IMR-90 (cell line): ENCODE results near the gene KIFC3. TPM values are rescaled to one million over a fixed set of nuclear protein-coding genes. Genes with fewer than 3 reads are reported as not detected.
"Not testable (repeated sequence)": the region's sequence is repeated elsewhere in the genome, so short reads cannot be mapped to it uniquely, and the experiment has no call there.

Source experiments
- ATAC-seq: fragments of 200-7000 bp; cut with Tn5 transposase; 2 replicates; pipeline ENCODE4 v1.9.1; 2020; ENCODE audit warnings: low read depth, mild to moderate bottlenecking, moderate library complexity
- BruUV-seq: library from RNA; stranded (reverse); fragments of 400-500 nt; replicated peaks from 2 replicates; lab custom pipeline; 2021; lab: Mats Ljungman, UMichigan
- CTCF ChIA-PET: fragments of 300-600 bp; formaldehyde crosslinking; extraction: SDS; loops from one replicate; lab custom pipeline; 2021; ENCODE audit warnings: antibody characterized with exemption; lab: Yijun Ruan, JAX
- POLR2A ChIA-PET: fragments of 300-600 bp; sonication (Branson Sonifier 250); formaldehyde crosslinking; loops from one replicate; lab custom pipeline; 2022; ENCODE audit warnings: antibody characterized with exemption; ENCODE audit not compliant: unreplicated experiment; lab: Charles Lee
- DNase-seq: peaks from one replicate; pipeline ENCODE4 v3.0.0; 2013
- H2AFZ ChIP-seq: replicated peaks from 2 replicates; pipeline ENCODE3; 2013; ENCODE audit warnings: low read length, mild to moderate bottlenecking; ENCODE audit not compliant: poor library complexity
- H2AK5ac ChIP-seq: 2 replicates; pipeline ENCODE4 v1.6.1; 2013; ENCODE audit warnings: low read depth, low read length, inconsistent platforms
- H2AK9ac ChIP-seq: replicated peaks from 2 replicates; pipeline ENCODE3; 2013; ENCODE audit warnings: mild to moderate bottlenecking, low read depth, low read length, moderate library complexity; ENCODE audit not compliant: poor library complexity
- H2BK120ac ChIP-seq: 2 replicates; pipeline ENCODE4 v1.6.1; 2013; ENCODE audit warnings: low read depth, low read length, inconsistent platforms
- H2BK15ac ChIP-seq: 3 replicates; pipeline ENCODE4 v1.6.1; 2013; ENCODE audit warnings: low read depth, low read length, inconsistent platforms
- H2BK20ac ChIP-seq: 2 replicates; pipeline ENCODE4 v1.6.1; 2013; ENCODE audit warnings: low read depth, mild to moderate bottlenecking, inconsistent platforms, low read length, moderate library complexity
- H2BK5ac ChIP-seq: 2 replicates; pipeline ENCODE4 v1.6.1; 2013; ENCODE audit warnings: mild to moderate bottlenecking, low read depth, low read length, inconsistent platforms; ENCODE audit not compliant: poor library complexity, severe bottlenecking
- H3K14ac ChIP-seq: replicated peaks from 2 replicates; pipeline ENCODE4 v1.6.1; 2013; ENCODE audit warnings: low read depth, low read length, inconsistent platforms
- H3K18ac ChIP-seq: 2 replicates; pipeline ENCODE4 v1.6.1; 2013; ENCODE audit warnings: low read depth, low read length, control low read depth
- H3K23ac ChIP-seq: 2 replicates; pipeline ENCODE4 v1.6.1; 2013; ENCODE audit warnings: low read depth, low read length, inconsistent platforms
- H3K27ac ChIP-seq: 2 replicates; pipeline ENCODE4 v1.5.1; 2013; ENCODE audit warnings: mild to moderate bottlenecking, control low read depth, low read length; ENCODE audit not compliant: insufficient read depth
- H3K27me3 ChIP-seq: 2 replicates; pipeline ENCODE4 v1.6.1; 2013; ENCODE audit warnings: low read length; ENCODE audit not compliant: control insufficient read depth, insufficient read depth
- H3K36me3 ChIP-seq: 2 replicates; pipeline ENCODE4 v1.6.1; 2013; ENCODE audit warnings: low read length, mixed read lengths; ENCODE audit not compliant: control insufficient read depth, insufficient read depth
- H3K4ac ChIP-seq: 2 replicates; pipeline ENCODE4 v1.6.1; 2013; ENCODE audit warnings: low read depth, low read length, inconsistent platforms
- H3K4me1 ChIP-seq: 2 replicates; pipeline ENCODE4 v1.6.1; 2013; ENCODE audit warnings: low read length, mixed read lengths; ENCODE audit not compliant: control insufficient read depth, insufficient read depth
- H3K4me2 ChIP-seq: 2 replicates; pipeline ENCODE4 v1.6.1; 2013; ENCODE audit warnings: low read depth, mild to moderate bottlenecking, control low read depth, low read length, moderate library complexity
- H3K4me3 ChIP-seq: 2 replicates; pipeline ENCODE4 v1.5.1; 2013; ENCODE audit warnings: low read depth, mild to moderate bottlenecking, control low read depth, low read length, moderate library complexity; ENCODE audit not compliant: insufficient read depth
- H3K56ac ChIP-seq: 2 replicates; pipeline ENCODE4 v1.6.1; 2013; ENCODE audit warnings: low read length, inconsistent platforms; ENCODE audit not compliant: insufficient read depth; ENCODE audit errors: extremely low read depth
- H3K79me1 ChIP-seq, 2 experiments: 2 replicates each; pipeline ENCODE4 v1.6.1; 2013; ENCODE audit warnings: low read length in 2 of 2, inconsistent platforms in 1 of 2, low read depth in 1 of 2
- H3K9ac ChIP-seq: 2 replicates; pipeline ENCODE4 v1.6.1; 2013; ENCODE audit warnings: low read depth, low read length, control low read depth
- H3K9me1 ChIP-seq: 2 replicates; pipeline ENCODE4 v1.6.1; 2013; ENCODE audit warnings: low read length, inconsistent platforms; ENCODE audit not compliant: insufficient read depth
- H3K9me3 ChIP-seq: 2 replicates; pipeline ENCODE4 v1.6.1; 2013; ENCODE audit warnings: low read length; ENCODE audit not compliant: control insufficient read depth, insufficient read depth
- H4K20me1 ChIP-seq: 2 replicates; pipeline ENCODE4 v1.6.1; 2013; ENCODE audit warnings: low read length, inconsistent platforms; ENCODE audit not compliant: insufficient read depth
- H4K5ac ChIP-seq: 2 replicates; pipeline ENCODE4 v1.6.1; 2013; ENCODE audit warnings: mild to moderate bottlenecking, low read depth, low read length, control low read depth
- H4K8ac ChIP-seq, 2 experiments: 2 replicates each; pipeline ENCODE4 v1.6.1; 2013; ENCODE audit warnings: low read depth in 2 of 2, low read length in 2 of 2, control low read depth in 1 of 2, inconsistent platforms in 1 of 2
- H4K91ac ChIP-seq: 2 replicates; pipeline ENCODE4 v1.6.1; 2013; ENCODE audit warnings: low read depth, low read length, inconsistent platforms; ENCODE audit not compliant: insufficient read depth
- CEBPB ChIP-seq: IDR thresholded peaks from 2 replicates; pipeline ENCODE4 v1.6.1; 2012; ENCODE audit warnings: low read depth, low read length, improper control_type of control experiment
- FOS ChIP-seq: fragments of 150-350 bp; IDR thresholded peaks from 2 replicates; pipeline ENCODE4 v1.6.1; 2016; ENCODE audit warnings: low read depth, low read length
- MAZ ChIP-seq: IDR thresholded peaks from 2 replicates; pipeline ENCODE4 v1.6.1; 2012; ENCODE audit warnings: low read depth, mild to moderate bottlenecking, low read length, improper control_type of control experiment, moderate library complexity, borderline replicate concordance
- whole genome bisulfite sequencing, 2 experiments: methylation state at CpG; one replicate each; pipeline versions ENCODE4 v1.1.5 to v1.1.7; 2013; ENCODE audit warnings: missing lambda C conversion rate in 2 of 2; ENCODE audit not compliant: insufficient read length in 1 of 2; ENCODE audit errors: extremely low coverage in 2 of 2; 5-methylcytosine and 5-hydroxymethylcytosine counted together
- dilution Hi-C: fragments of 300-500 bp; cut with HindIII; formaldehyde crosslinking; loops from one replicate; pipeline ENCODE4 v1.14.3; 2018; ENCODE audit warnings: low sequenced_read_pairs; ENCODE audit not compliant: unreplicated experiment
- in situ Hi-C: fragments of 300-500 bp; cut with MboI; formaldehyde crosslinking; loops from 3 replicates; pipeline ENCODE4 v1.14.3; 2019; ENCODE audit warnings: low sequenced_read_pairs, inconsistent platforms, mixed read lengths
- intact Hi-C: fragments of 100-400 bp; cut with micrococcal nuclease; formaldehyde crosslinking; loops from 2 replicates; pipeline ENCODE4 v1.10.0; 2022
- polyA plus RNA-seq, 3 experiments: library from polyadenylated mRNA; depleted of rRNA; stranded (reverse); fragments of >200 nt; gene quantifications; 2 replicates each; pipeline ENCODE4 v1.2.3, GENCODE V29; 2012; ENCODE audit warnings: low replicate concordance in 1 of 3
- total RNA-seq: library from RNA; depleted of rRNA; stranded (reverse); fragments of >200 nt; gene quantifications from 2 replicates; pipeline ENCODE4 v1.2.3, GENCODE V29; 2012

Gene KIFC3
- total and polyA plus RNA-seq, 2 of the 4 experiments (the other 2 are of a cell fraction): 48.6 to 62.5 TPM

- no peak overlapping the region for H2AK5ac ChIP-seq
- intact Hi-C loops (no loop called here), in situ Hi-C loops (no loop called here), dilution Hi-C loops (no loop called here)
- TF ChIP-seq FOS (no peak), CEBPB (no peak), MAZ (no peak)
- no peak overlapping the region for H3K4me3 ChIP-seq
- ATAC-seq: no peak
- no peaks in the 10 kb centered on the region for H3K36me3 ChIP-seq
- no peak overlapping the region for H3K56ac ChIP-seq
- no peak overlapping the region for H4K5ac ChIP-seq
- H3K9me1 ChIP-seq: no peaks in the 10 kb centered on the region
- DNase-seq: no peak
- H3K9ac ChIP-seq: no peak overlapping the region
- no peak overlapping the region for H2BK15ac ChIP-seq
- ChIA-PET POLR2A (no interaction called here), CTCF (interaction anchor here (0.6 to 0.9 kb wide), 2 partner anchors 82 to 145 kb away, joined by 3 read pairs; no protein-coding TSS in a partner anchor)
- peaks cover 0 to 10% of the 10 kb centered on the region in 2 experiments; a peak in 2 of 4 replicates for H3K79me1 ChIP-seq
- no peak overlapping the region for H3K18ac ChIP-seq
- no peak overlapping the region for H3K4me2 ChIP-seq
- H3K9me3 ChIP-seq: no peaks in the 10 kb centered on the region
- H2AK9ac ChIP-seq: no peak overlapping the region
- H2BK20ac ChIP-seq: no peak overlapping the region
- no peaks in the 10 kb centered on the region for H4K20me1 ChIP-seq
- H2BK120ac ChIP-seq: no peak overlapping the region
- no peak overlapping the region for H3K4ac ChIP-seq
- H2AFZ ChIP-seq: no peak overlapping the region
- no peak overlapping the region for H4K8ac ChIP-seq
- 0 out of 2 replicates have a peak, but pooled peaks cover 2% of the 10 kb centered on the region for H3K4me1 ChIP-seq
- no peak overlapping the region for H3K27ac ChIP-seq
- H4K91ac ChIP-seq: no peak overlapping the region
- H3K14ac ChIP-seq: no peak overlapping the region
- H2BK5ac ChIP-seq: no peak overlapping the region
- BruUV-seq: no TSS peak
- H3K23ac ChIP-seq: no peak overlapping the region
- WGBS, 2 experiments: 89% methylated on average over 7 of the region's 13 CpGs; no CpG with 5 or more reads in 1 of the 2 experiments
- H3K27me3 ChIP-seq: peaks cover 2% of the 10 kb centered on the region
Measured at GRCh38 chr16:57730771-57731730, 71.2 kb downstream of the KIFC3 start.

- H2AK9ac ChIP-seq, dilution Hi-C loops, H3K9me1 ChIP-seq, H4K8ac ChIP-seq, H3K9ac ChIP-seq, H3K79me1 ChIP-seq, H3K56ac ChIP-seq, H3K18ac ChIP-seq, in situ Hi-C loops, H2BK120ac ChIP-seq, H4K20me1 ChIP-seq, H3K4ac ChIP-seq, H3K4me3 ChIP-seq, H3K4me2 ChIP-seq, H2BK5ac ChIP-seq, intact Hi-C loops, H3K23ac ChIP-seq, H3K36me3 ChIP-seq, H3K14ac ChIP-seq, H3K27me3 ChIP-seq, H2BK15ac ChIP-seq, H2BK20ac ChIP-seq, POLR2A ChIA-PET, H4K5ac ChIP-seq, H3K27ac ChIP-seq, DNase-seq, H3K9me3 ChIP-seq, BruUV-seq, ATAC-seq, H2AK5ac ChIP-seq, H2AFZ ChIP-seq, H4K91ac ChIP-seq, CTCF ChIA-PET, H3K4me1 ChIP-seq: not testable (repeated sequence)
- WGBS, 2 experiments: 77 to 100% methylated on average over 1 to 6 of the region's 6 CpGs
Measured at GRCh38 chr16:57729852-57730251, 72.4 kb downstream of the KIFC3 start.
